SU-DHL-6 (cell line): Measurements from ENCODE around the gene MAPT.

Experiments
- EZH2phosphoT487 ChIP-seq: fragments of 200-600 bp; sonication (generic), shearing (Covaris generic); conservative IDR thresholded peaks from 2 replicates; pipeline ENCODE4 v1.6.1; 2018; ENCODE audit warnings: mild to moderate bottlenecking, antibody characterized with exemption, low read length, moderate library complexity, mixed read lengths
- TF ChIP-seq, protein P1 (sequence below): fragments of 200-600 bp; sonication (generic); IDR thresholded peaks from one replicate; pipeline ENCODE4 v1.5.1; 2017; ENCODE audit warnings: antibody characterized with exemption, mild to moderate bottlenecking, low read length, moderate library complexity; ENCODE audit not compliant: insufficient read depth, poor library complexity, severe bottlenecking

DNA sequence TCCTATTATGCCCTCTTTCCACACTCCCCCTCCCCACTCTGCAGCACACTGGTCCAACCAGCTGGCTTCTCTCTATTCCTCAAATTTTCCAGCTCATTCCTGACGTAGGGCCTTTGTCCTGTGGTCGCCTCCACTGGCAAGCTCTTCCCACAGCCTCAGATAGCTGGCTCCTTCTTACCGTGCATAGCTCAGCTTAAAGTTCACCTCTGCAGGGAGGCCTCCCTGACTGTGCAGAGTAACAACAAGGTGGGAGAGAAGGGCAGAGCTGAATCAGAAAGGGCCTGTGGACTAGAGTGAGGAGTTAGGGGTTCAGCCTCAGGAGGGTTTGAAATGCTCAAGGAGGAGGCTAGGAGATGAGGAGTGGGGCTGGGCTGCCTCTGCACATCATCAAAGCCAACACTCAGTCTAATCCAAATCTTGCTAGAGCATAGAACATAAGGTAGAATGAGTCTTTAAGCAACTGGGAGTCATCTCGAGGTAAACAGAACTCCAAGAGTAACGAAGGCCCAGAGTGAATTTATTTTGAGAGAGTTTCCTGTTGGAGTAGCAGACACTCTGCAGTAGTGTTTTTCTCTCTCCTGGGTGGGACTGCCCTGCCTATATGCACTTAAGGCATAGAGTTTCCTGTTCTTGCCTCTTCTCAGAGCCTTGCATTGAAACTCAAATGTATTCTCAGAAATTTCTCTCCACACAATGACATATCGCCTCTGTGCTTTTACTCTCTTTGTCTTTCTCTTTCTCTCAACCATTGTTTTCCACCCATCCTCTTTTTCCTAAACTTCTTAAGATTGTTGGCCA lies 30.3 kb upstream of the MAPT start:
- TF ChIP-seq, protein P1, sequence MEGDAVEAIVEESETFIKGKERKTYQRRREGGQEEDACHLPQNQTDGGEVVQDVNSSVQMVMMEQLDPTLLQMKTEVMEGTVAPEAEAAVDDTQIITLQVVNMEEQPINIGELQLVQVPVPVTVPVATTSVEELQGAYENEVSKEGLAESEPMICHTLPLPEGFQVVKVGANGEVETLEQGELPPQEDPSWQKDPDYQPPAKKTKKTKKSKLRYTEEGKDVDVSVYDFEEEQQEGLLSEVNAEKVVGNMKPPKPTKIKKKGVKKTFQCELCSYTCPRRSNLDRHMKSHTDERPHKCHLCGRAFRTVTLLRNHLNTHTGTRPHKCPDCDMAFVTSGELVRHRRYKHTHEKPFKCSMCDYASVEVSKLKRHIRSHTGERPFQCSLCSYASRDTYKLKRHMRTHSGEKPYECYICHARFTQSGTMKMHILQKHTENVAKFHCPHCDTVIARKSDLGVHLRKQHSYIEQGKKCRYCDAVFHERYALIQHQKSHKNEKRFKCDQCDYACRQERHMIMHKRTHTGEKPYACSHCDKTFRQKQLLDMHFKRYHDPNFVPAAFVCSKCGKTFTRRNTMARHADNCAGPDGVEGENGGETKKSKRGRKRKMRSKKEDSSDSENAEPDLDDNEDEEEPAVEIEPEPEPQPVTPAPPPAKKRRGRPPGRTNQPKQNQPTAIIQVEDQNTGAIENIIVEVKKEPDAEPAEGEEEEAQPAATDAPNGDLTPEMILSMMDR, result no peak
- TF ChIP-seq EZH2phosphoT487, result no peak
